ENCODE data around the gene SRL.

The SRL gene

GRCh38 chr16:4194661-4195060 lies 47.2 kb downstream of the SRL start:
- DNase-seq, result peak; percentile 15 to 29

DNA sequence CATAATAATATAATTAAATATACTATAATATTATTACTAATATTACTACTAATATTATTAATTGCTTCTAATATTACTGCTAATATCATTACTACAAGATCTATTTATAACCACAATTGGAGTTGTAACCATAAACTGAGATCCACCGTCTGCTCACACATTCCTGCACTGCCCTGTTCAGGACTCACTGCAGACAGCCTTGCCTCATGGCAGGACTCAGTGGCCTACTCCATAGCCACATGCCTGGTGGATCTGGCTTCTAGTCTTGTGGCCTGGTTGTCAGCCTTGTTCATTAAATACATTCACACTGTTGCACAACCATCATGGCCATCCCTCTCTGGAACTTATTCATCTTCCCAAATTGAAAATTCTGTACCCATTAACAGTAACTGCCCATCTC lies 48.0 kb downstream of the SRL start:
- no peak for DNase-seq

DNA sequence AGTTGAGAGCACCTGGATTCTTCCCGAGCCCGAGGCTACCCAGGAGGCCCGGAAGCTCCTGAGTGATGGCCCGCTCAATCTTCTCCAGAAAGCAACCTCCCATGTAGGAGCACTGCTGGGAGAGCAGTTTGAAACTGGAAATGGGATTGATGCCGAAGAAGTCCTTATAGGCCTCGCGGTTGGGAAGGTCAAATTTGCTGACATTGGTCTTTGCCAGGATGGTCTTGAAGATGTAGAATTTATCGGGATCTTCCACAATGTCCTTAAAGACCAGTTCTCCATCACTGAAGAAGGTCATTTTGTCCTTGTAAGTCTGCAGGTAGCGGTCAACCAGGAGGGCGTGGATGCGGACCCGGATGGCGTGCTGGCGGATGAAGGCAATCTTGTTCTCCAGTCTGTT lies 49.7 kb downstream of the SRL start:
- DNase-seq, result no peak

- no peak for DNase-seq
Measured at GRCh38 chr16:4190712-4191333, 51.1 kb downstream of the SRL start.

GRCh38 chr16:4190086-4190485 lies 51.8 kb downstream of the SRL start:
- DNase-seq, result no peak

DNA sequence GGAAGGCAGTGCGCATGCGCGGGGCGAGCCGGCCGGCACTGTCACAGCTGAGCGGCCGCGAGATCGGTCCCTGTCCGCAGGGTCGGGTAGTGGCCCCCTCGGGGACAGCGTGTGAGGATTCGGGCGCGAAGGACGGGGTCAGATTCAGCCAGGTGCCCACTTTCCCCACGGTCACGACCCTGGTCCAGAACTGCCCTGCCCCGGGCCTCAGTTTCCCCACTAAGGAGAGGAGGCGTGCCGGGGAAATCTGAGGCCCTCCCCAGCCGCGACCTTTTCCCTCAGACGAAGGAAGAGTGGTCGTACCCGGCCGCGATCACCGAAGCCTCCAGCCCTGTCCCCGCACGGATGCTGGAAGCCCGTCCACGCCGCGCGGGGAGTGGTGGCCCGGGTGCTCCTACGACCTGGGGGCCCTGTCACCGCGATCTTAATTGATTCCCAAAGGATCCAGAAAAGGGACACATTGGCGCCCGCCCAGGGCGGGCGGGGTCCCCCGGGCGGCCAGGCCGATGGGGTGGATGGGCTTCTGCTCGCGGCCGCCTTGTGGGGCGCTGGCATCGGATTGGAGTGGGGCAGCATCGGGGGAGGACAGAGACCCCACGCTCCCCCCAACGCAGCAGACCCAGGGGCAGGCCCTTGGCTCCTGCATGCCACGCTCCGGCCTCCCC lies 57.7 kb downstream of the SRL start:
- no peak for DNase-seq

GRCh38 chr16:4183237-4184037 lies 58.4 kb downstream of the SRL start:
- DNase-seq, result peak; percentile 47 to 56

- DNase-seq, result peak; percentile 63 to 68
Measured at GRCh38 chr16:4182581-4183236, 59.2 kb downstream of the SRL start.

GRCh38 chr16:4180511-4180910 lies 61.4 kb downstream of the SRL start:
- no peak for DNase-seq

GRCh38 chr16:4179763-4180260 lies 62.1 kb downstream of the SRL start:
- DNase-seq, result no peak

GRCh38 chr16:4179020-4179419 lies 62.9 kb downstream of the SRL start:
- DNase-seq, result no peak

DNA sequence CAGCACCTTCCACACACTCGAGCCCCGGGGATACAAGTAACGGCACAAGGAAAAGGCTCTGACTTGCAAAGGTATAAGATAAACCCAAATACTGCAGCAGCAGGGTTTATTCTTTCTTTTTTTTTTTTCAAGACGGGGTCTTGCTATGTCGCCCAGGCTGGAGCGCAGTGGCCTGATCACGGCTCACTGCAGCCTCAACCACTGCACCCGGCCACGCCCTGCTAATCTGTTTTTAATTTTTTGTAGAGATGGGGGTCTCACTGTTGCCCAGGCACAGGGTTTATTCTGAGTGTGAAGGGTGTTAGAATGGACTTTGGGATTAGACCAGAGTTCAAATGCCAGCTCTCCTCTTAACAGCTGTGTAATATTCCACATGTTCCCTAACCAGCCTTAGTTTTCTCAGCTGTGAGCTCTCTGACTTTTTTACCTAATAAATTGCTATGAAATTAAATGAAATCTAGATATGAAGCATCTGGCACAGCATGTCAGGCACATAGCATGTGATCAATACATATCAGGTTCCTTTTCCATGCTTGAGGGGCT lies 63.3 kb downstream of the SRL start:
- DNase-seq, result no peak

DNA sequence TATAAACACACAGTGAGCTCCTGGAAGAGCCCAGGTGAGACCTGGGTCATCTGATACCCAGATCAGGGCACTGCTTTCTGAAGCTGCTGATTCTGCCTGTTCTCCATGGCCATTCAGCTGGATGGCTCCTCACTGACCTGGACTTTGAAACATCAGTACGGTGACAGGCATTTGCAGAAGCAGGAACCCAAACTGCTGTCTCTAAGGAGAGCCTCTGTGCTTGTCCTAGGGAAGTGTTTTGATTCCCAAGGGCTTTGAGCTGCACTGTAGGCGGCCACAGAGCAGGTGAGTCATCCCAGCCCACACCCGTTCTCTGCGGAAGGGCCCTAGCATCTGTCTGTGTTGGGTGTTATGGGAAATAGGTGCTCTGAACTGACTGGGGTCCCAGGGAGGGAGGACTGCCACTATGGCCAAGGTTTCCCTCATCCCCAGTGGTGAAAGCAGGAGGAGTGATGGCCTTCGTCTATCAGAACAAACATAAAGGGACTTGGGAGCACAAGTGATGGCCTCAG lies 64.9 kb downstream of the SRL start:
- DNase-seq, result no peak

DNA sequence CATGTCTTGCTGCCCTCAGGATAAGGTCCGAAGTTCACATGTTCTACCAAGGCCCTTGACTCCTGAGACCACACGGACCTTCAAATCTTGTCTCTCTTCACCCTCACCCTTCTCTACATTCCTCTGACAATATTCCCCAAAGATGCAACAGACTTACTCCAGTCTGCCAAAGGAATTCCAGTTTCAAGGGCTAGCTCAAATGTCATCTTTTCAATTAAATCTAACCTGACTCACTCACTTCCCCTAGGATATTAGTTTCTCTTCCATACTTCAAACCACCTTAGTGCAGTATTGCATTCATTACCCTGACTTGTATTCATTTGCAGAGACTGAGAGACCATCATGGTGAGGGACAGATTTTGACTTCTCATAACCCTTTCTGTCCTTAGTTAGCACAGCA lies 66.0 kb downstream of the SRL start:
- no peak for DNase-seq

- no peak for DNase-seq
Measured at GRCh38 chr16:4172070-4172469, 69.8 kb downstream of the SRL start.

DNA sequence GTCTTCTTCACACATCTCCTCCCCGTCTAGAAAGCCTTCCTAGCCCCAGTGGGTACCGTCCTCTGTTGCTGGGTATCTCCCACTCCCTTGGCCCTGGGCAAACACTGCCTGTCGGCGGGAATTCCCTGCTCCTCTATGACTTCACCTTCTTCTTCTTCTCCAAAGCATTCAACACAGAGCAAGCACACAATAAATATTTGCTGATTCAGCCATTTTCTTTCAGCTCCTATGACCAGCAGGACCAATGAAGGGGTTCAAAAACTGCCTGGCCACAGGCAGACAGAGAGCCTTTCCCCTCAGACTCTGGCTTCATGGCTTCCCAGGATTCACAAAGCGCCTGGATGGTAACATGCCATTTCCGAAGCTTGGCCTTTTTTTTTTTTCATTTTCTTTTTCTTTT lies 72.5 kb downstream of the SRL start:
- no peak for DNase-seq

DNA sequence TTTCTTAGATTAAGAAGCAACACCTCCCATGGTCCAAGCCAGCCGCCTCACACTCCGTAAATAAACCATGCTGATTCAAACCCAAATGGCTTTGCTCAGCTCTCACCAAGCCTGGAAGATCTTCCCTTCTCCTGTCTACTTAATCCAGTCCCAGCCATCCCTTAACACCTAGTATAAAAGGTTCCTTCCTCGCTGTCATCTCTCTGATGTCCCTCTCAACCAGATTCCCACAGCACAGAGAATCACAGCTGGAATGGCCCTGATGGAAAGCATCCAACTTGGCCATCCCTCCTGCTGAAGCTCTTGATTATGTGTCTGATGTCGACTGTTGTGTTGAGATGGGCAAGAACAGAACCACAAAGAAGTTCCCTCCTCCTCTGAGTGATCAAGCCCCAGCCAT lies 75.1 kb downstream of the SRL start:
- no peak for DNase-seq

- no peak for DNase-seq
Measured at GRCh38 chr16:4160658-4161430, 81.0 kb downstream of the SRL start.

DNA sequence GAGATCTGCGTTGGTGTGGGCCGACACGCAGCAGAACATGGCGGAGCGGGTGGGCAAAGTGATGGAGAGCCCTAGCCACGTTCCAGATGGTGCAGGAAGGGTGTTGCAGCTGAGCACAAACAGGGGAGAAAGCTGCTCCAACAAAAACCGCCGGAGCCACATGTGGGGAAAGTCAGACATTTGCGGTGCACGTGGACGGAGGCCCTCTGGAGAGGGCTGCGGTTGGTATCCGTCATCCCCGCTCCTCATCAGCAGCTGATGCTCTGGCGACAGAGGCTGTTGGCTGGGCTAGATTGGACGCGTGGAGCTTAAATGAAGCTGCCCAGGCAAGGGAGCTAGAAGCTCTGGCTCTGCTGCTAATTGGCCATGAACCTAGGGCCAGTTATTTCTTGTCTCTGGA lies 82.2 kb downstream of the SRL start:
- no peak for DNase-seq

GRCh38 chr16:4158143-4159093 lies 83.5 kb downstream of the SRL start:
- DNase-seq, result no peak

DNA sequence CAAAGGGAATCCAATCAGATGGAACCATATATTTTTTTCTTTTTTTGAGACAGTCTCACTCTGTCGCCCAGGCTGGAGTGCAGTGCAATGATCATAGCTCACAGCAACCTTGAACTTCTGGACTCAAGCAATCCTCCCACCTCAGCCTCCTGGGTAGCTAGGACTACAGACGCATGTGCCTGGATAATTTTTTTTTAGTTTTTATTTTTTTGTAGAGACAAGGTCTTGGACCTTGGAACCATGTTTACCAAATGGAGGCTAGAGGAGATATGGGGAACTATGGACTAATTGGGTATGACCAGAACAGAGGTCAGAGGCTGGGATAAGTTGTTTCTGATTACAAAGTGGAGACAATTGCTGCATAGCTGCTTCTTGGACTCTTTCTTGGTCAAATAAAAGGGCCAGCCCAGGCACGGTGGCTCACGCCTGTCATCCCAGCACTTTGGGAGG lies 84.5 kb downstream of the SRL start:
- no peak for DNase-seq

Measured in Kasumi-1 (cell line).